GM23338 (cell line): ENCODE measurements around the gene RAB11FIP2. TPM values are rescaled to one million over a fixed set of nuclear protein-coding genes. Genes with fewer than 3 reads are reported as not detected.

ENCODE experiments used
- ATAC-seq: fragments of 200-7000 bp; cut with Tn5 transposase; 3 replicates; pipeline ENCODE4 v1.9.1; 2020
- DNase-seq: peaks from one replicate; pipeline ENCODE4 v3.0.0-alpha.2; 2015; ENCODE audit warnings: low spot score
- H2AFZ ChIP-seq: fragments of 200-600 bp; sonication (generic); 2 replicates; pipeline ENCODE4 v1.8.0; 2016; ENCODE audit warnings: antibody characterized with exemption, mild to moderate bottlenecking, moderate library complexity
- H3F3A ChIP-seq: fragments of 200-600 bp; sonication (generic); replicated peaks from 2 replicates; pipeline ENCODE4 v1.8.0; 2017; ENCODE audit warnings: antibody characterized with exemption, mixed run types, low read depth
- H3K27ac ChIP-seq: fragments of 200-600 bp; sonication (generic); 2 replicates; pipeline ENCODE4 v1.6.1; 2016; ENCODE audit warnings: low read depth
- H3K27me3 ChIP-seq: fragments of 200-600 bp; sonication (generic); 2 replicates; pipeline ENCODE4 v1.8.0; 2016; ENCODE audit warnings: mild to moderate bottlenecking, mixed run types, moderate library complexity; ENCODE audit not compliant: insufficient read depth
- H3K36me3 ChIP-seq: fragments of 200-600 bp; sonication (generic); 2 replicates; pipeline ENCODE4 v1.8.0; 2016; ENCODE audit warnings: mild to moderate bottlenecking; ENCODE audit not compliant: insufficient read depth
- H3K4me1 ChIP-seq: fragments of 200-600 bp; sonication (generic); 2 replicates; pipeline ENCODE4 v1.8.0; 2016; ENCODE audit warnings: mild to moderate bottlenecking, moderate library complexity; ENCODE audit not compliant: insufficient read depth
- H3K4me2 ChIP-seq: fragments of 200-600 bp; sonication (generic); 2 replicates; pipeline ENCODE4 v1.7.1; 2017; ENCODE audit warnings: mixed run types
- H3K4me3 ChIP-seq: fragments of 200-600 bp; sonication (generic); 2 replicates; pipeline ENCODE4 v1.6.1; 2016; ENCODE audit warnings: mixed run types
- H3K79me2 ChIP-seq: fragments of 200-600 bp; sonication (generic); replicated peaks from 2 replicates; pipeline ENCODE4 v1.8.0; 2017; ENCODE audit warnings: mild to moderate bottlenecking; ENCODE audit not compliant: insufficient read depth
- H3K9me2 ChIP-seq: fragments of 200-600 bp; sonication (generic); 2 replicates; pipeline ENCODE4 v1.8.0; 2017; ENCODE audit not compliant: insufficient read depth
- H4K20me1 ChIP-seq: fragments of 200-600 bp; sonication (generic); replicated peaks from 2 replicates; pipeline ENCODE4 v1.8.0; 2017; ENCODE audit warnings: mild to moderate bottlenecking; ENCODE audit not compliant: insufficient read depth
- H3K27ac Mint-ChIP-seq: 2 replicates; pipeline ENCODE4 v1.8.0; 2020; ENCODE audit warnings: inconsistent platforms, mild to moderate bottlenecking, moderate library complexity, mixed read lengths
- H3K27me3 Mint-ChIP-seq: 3 replicates; pipeline ENCODE4 v1.8.0; 2022; ENCODE audit warnings: low read depth, mild to moderate bottlenecking, moderate library complexity, mixed read lengths, inconsistent platforms; ENCODE audit not compliant: insufficient read depth, poor library complexity
- H3K36me3 Mint-ChIP-seq: 3 replicates; pipeline ENCODE4 v1.8.0; 2021; ENCODE audit warnings: low read depth, mild to moderate bottlenecking, inconsistent platforms, moderate library complexity, mixed read lengths
- H3K4me1 Mint-ChIP-seq: 3 replicates; pipeline ENCODE4 v1.8.0; 2020; ENCODE audit warnings: mild to moderate bottlenecking, inconsistent platforms, mixed read lengths
- H3K4me3 Mint-ChIP-seq: 3 replicates; pipeline ENCODE4 v1.8.0; 2021; ENCODE audit warnings: moderate library complexity, mild to moderate bottlenecking, inconsistent platforms, mixed read lengths
- H3K9me3 Mint-ChIP-seq: 3 replicates; pipeline ENCODE4 v1.8.0; 2020; ENCODE audit warnings: moderate library complexity, mild to moderate bottlenecking, inconsistent platforms, mixed read lengths
- CREB1 ChIP-seq: fragments of 250-450 bp; sonication (Bioruptor Pico); IDR thresholded peaks from 2 replicates; pipeline ENCODE4 v1.5.0; 2020; ENCODE audit warnings: low read depth, mild to moderate bottlenecking, moderate library complexity
- CTCF ChIP-seq, 2 experiments: fragments of 200-600 bp in 1 of 2; sonication (generic) in 1 of 2; conservative IDR thresholded peaks; 2 replicates each; pipeline versions ENCODE4 v1.5.1 to v1.6.1; 2016 to 2017; ENCODE audit warnings: antibody characterized with exemption in 2 of 2, low read depth in 2 of 2, mild to moderate bottlenecking in 2 of 2, moderate library complexity in 1 of 2
- ETS1 ChIP-seq: IDR thresholded peaks from 2 replicates; pipeline ENCODE4 v1.6.1; 2016; ENCODE audit warnings: antibody characterized with exemption
- EZH2 ChIP-seq: fragments of 200-600 bp; sonication (generic); IDR thresholded peaks from one replicate; pipeline ENCODE4 v1.8.0; 2017; ENCODE audit warnings: antibody characterized with exemption, mild to moderate bottlenecking, low read depth; ENCODE audit not compliant: unreplicated experiment
- EZH2phosphoT487 ChIP-seq: fragments of 200-600 bp; sonication (generic); IDR thresholded peaks from one replicate; pipeline ENCODE4 v1.8.1; 2018; ENCODE audit warnings: antibody characterized with exemption; ENCODE audit not compliant: unreplicated experiment
- JUNB ChIP-seq: IDR thresholded peaks from one replicate; pipeline ENCODE4 v1.6.1; 2016; ENCODE audit warnings: antibody characterized with exemption; ENCODE audit not compliant: unreplicated experiment
- NANOG ChIP-seq: IDR thresholded peaks from 2 replicates; pipeline ENCODE4 v1.6.1; 2016; ENCODE audit warnings: antibody characterized with exemption, borderline replicate concordance
- POLR2AphosphoS5 ChIP-seq: IDR thresholded peaks from 2 replicates; pipeline ENCODE4 v1.6.1; 2016; ENCODE audit warnings: antibody characterized with exemption, low read depth
- REST ChIP-seq: IDR thresholded peaks from one replicate; pipeline ENCODE4 v1.6.1; 2018; ENCODE audit warnings: antibody characterized with exemption; ENCODE audit not compliant: unreplicated experiment
- STAT1 ChIP-seq: IDR thresholded peaks from one replicate; pipeline ENCODE4 v1.6.1; 2016; ENCODE audit warnings: antibody characterized with exemption; ENCODE audit not compliant: unreplicated experiment
- ZNF114 ChIP-seq: fragments of 250-450 bp; sonication (Bioruptor Pico); IDR thresholded peaks from 2 replicates; pipeline ENCODE4 v1.5.0; 2020; ENCODE audit warnings: mild to moderate bottlenecking, moderate library complexity
- ZNF331 ChIP-seq: fragments of 250-450 bp; sonication (Bioruptor Pico); IDR thresholded peaks from 2 replicates; pipeline ENCODE4 v1.5.0; 2020; ENCODE audit warnings: low read depth, mild to moderate bottlenecking, moderate library complexity
- ZNF462 ChIP-seq: fragments of 250-450 bp; sonication (Bioruptor Pico); IDR thresholded peaks from 2 replicates; pipeline ENCODE4 v1.5.0; 2020; ENCODE audit warnings: mild to moderate bottlenecking, moderate library complexity
- polyA plus RNA-seq: library from polyadenylated mRNA; unstranded; fragments of >200 nt; fragmentation: Nextera tagmentation; extraction: Ambion mirVana; gene quantifications from 2 replicates; pipeline ENCODE4 v1.2.1, GENCODE V29; 2016
- total RNA-seq: library from RNA; depleted of rRNA; stranded (reverse); fragments of >200 nt; shearing (Covaris generic); gene quantifications from 2 replicates; pipeline ENCODE4 v1.2.3, GENCODE V29; 2014

The RAB11FIP2 gene
- total and polyA plus RNA-seq, 2 experiments from 2014 or later: 16.1 to 17.6 TPM

- Histone ChIP-seq H2AFZ (no peak overlapping the region), H3K79me2 (no peaks in the 10 kb centered on the region), H3K9me2 (peaks cover 5% of the 10 kb centered on the region; the same call in 1 of the 2 replicates), H3K27me3 (no peaks in the 10 kb centered on the region), H3K36me3 (no peaks in the 10 kb centered on the region), H3F3A (no peaks in the 10 kb centered on the region), H3K4me1 (peaks cover 11% of the 10 kb centered on the region), H4K20me1 (no peaks in the 10 kb centered on the region), H3K27ac (no peak overlapping the region), H3K4me2 (peak overlapping the region; percentile 65), H3K4me3 (no peak overlapping the region)
- Mint-ChIP-seq H3K27ac (no peak overlapping the region), H3K4me1 (peaks cover 15% of the 10 kb centered on the region), H3K36me3 (no peaks in the 10 kb centered on the region), H3K9me3 (no peaks in the 10 kb centered on the region), H3K27me3 (peaks cover 4% of the 10 kb centered on the region), H3K4me3 (no peak overlapping the region)
- DNase-seq (no peak), ATAC-seq (no peak)
- TF ChIP-seq JUNB (no peak), ZNF331 (CRISPR knock-in tag) (no peak), EZH2phosphoT487 (no peak), ZNF114 (CRISPR knock-in tag) (no peak), STAT1 (no peak), POLR2AphosphoS5 (no peak), NANOG (no peak), CREB1 (CRISPR knock-in tag) (no peak), ZNF462 (CRISPR knock-in tag) (no peak), EZH2 (no peak), CTCF (conservative IDR thresholded peaks at IDR 0.05; ENCODE audit: low read depth in 2 of 2) (no peak), ETS1 (no peak), REST (no peak)
Observed at GRCh38 chr10:118052816-118053215, 6.1 kb upstream of the RAB11FIP2 start.
